ENCODE measurements around the gene LDAF1. TPM values are rescaled to one million over a fixed set of nuclear protein-coding genes. Genes with fewer than 3 reads are reported as not detected.

The LDAF1 gene
- total RNA-seq, 4 donors from 2014 or later = 10.5 to 88.6 (median 51.4) TPM

DNA sequence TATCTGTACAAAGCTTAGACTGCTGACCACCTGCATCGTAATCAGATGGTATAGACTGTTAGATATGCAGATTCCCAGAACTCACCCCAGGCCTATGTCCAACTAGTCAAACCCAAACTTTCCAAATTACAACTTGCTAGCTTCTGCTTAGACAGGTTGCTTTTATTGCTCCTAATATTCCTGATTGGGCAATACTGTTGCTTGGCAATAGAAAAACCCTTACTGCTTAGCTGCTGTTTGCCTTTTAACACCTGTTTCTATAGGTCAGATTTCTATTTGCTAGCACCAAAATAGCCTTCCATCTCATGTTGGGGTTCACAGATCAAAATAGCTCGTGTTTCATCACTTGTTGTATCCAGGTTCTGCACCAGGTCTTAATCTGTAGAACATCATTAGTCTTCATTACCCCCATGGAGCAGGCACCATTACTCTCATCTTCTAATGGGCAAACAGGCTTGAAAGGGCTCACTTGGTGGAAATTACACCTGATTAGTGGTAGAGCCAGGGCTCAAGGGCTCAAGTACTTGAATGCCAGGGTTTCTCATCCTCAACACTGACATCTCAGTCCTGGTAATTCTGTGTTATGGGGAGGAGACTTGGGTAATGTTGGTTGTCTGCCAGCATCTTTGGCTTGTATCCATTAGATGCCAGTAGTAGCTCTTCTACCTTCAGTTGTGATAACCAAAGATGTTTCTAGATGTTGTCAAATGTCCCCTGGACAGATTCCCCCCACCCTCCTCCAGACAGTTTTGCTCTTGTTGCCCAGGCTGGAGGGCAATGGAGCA is 50.2 kb downstream of the LDAF1 start:
- Histone ChIP-seq H3K4me3 (no peak overlapping the region), H3K27ac (no peak overlapping the region), H3K36me3 (no peaks in the 10 kb centered on the region), H3K4me1 (no peaks in the 10 kb centered on the region), H3K27me3 (no peaks in the 10 kb centered on the region), H3K9me3 (no peaks in the 10 kb centered on the region)
- intact Hi-C loops (cut with DNase I; ENCODE audit: low total_unique reads) = no loop called here
- no peak for DNase-seq
- no peak for TF ChIP-seq POLR2A (IDR thresholded peaks at IDR 0.05)
- TF ChIP-seq, protein P1, sequence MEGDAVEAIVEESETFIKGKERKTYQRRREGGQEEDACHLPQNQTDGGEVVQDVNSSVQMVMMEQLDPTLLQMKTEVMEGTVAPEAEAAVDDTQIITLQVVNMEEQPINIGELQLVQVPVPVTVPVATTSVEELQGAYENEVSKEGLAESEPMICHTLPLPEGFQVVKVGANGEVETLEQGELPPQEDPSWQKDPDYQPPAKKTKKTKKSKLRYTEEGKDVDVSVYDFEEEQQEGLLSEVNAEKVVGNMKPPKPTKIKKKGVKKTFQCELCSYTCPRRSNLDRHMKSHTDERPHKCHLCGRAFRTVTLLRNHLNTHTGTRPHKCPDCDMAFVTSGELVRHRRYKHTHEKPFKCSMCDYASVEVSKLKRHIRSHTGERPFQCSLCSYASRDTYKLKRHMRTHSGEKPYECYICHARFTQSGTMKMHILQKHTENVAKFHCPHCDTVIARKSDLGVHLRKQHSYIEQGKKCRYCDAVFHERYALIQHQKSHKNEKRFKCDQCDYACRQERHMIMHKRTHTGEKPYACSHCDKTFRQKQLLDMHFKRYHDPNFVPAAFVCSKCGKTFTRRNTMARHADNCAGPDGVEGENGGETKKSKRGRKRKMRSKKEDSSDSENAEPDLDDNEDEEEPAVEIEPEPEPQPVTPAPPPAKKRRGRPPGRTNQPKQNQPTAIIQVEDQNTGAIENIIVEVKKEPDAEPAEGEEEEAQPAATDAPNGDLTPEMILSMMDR (IDR thresholded peaks at IDR 0.05) = no peak

- intact Hi-C loops (cut with DNase I; ENCODE audit: low total_unique reads) = no loop called here
- TF ChIP-seq, protein P1 (IDR thresholded peaks at IDR 0.05) = no peak
- no peak for TF ChIP-seq POLR2A (IDR thresholded peaks at IDR 0.05)
These were observed 53.0 kb downstream of the LDAF1 start, which contains the start of gene ZP2 for GRCh38 chr16:21211486-21211885. TSS of gene ZP2 (minus strand) at chr16:21211574. CDS start at chr16:21211547, 27 bp downstream.

GRCh38 chr16:21214086-21214485 is 55.6 kb downstream of the LDAF1 start:
- no peak for DNase-seq
- no peak for TF ChIP-seq POLR2A (IDR thresholded peaks at IDR 0.05)
- TF ChIP-seq, protein P1 (IDR thresholded peaks at IDR 0.05) = no peak
- H3K4me3 ChIP-seq = no peak overlapping the region
- no peaks in the 10 kb centered on the region for H3K36me3 ChIP-seq
- no peaks in the 10 kb centered on the region for H3K27me3 ChIP-seq
- no peaks in the 10 kb centered on the region for H3K4me1 ChIP-seq
- intact Hi-C loops (cut with DNase I; ENCODE audit: low total_unique reads) = no loop called here
- no peak overlapping the region for H3K27ac ChIP-seq
- H3K9me3 ChIP-seq = no peaks in the 10 kb centered on the region

More at GRCh38 chr16:21211486-21211885, 53.0 kb downstream of the LDAF1 start, which contains the start of gene ZP2:
- DNase-seq = no peak
- Histone ChIP-seq H3K4me1 (no peaks in the 10 kb centered on the region), H3K36me3 (no peaks in the 10 kb centered on the region), H3K27ac (no peak within 1 kb of the TSS), H3K9me3 (no peaks in the 10 kb centered on the region), H3K27me3 (no peaks in the 10 kb centered on the region), H3K4me3 (no peak within 1 kb of the TSS)

DNA sequence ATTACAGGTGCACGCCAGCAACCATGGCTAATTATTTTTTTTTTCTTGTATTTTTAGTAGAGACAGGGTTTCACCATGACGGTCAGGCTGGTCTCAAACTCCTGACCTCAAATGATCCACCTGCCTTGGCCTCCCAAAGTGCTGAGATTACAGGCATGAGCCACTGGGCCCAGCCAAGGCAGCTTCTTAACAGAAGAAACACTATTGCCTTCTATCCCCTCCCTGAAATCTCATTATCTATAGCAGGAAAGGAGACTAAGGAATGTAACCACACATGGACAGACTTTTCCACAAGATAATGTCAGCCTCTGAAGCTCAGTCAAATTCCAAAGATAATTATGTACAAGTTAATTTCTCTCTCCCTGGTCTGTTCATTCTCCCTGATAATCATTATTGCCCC is 58.6 kb downstream of the LDAF1 start:
- TF ChIP-seq, protein P1 (IDR thresholded peaks at IDR 0.05) = no peak
- TF ChIP-seq POLR2A (IDR thresholded peaks at IDR 0.05) = no peak
- no peak overlapping the region for H3K4me3 ChIP-seq
- no peak overlapping the region for H3K27ac ChIP-seq
- H3K27me3 ChIP-seq = no peaks in the 10 kb centered on the region
- DNase-seq = no peak
- no peaks in the 10 kb centered on the region for H3K4me1 ChIP-seq
- no peaks in the 10 kb centered on the region for H3K9me3 ChIP-seq
- H3K36me3 ChIP-seq = no peaks in the 10 kb centered on the region
- intact Hi-C loops (cut with DNase I; ENCODE audit: low total_unique reads) = no loop called here

GRCh38 chr16:21218153-21218552 is 59.7 kb downstream of the LDAF1 start:
- Histone ChIP-seq H3K27ac (no peak overlapping the region), H3K27me3 (no peaks in the 10 kb centered on the region), H3K4me1 (no peaks in the 10 kb centered on the region), H3K4me3 (no peak overlapping the region), H3K9me3 (no peaks in the 10 kb centered on the region), H3K36me3 (no peaks in the 10 kb centered on the region)
- DNase-seq = no peak
- TF ChIP-seq, protein P1 (IDR thresholded peaks at IDR 0.05) = no peak
- TF ChIP-seq POLR2A (IDR thresholded peaks at IDR 0.05) = no peak
- intact Hi-C loops (cut with DNase I; ENCODE audit: low total_unique reads) = no loop called here
